NCI-H460 (cell line): ENCODE data around the gene STAT3. TPM values are rescaled to one million over a fixed set of nuclear protein-coding genes. Genes with fewer than 3 reads are reported as not detected.
"Not testable (repeated sequence)": the region's sequence is repeated elsewhere in the genome, so short reads cannot be mapped to it uniquely, and the experiment has no call there.

Source experiments
- DNase-seq: peaks from one replicate; pipeline ENCODE4 v3.0.0-alpha.2; 2016; ENCODE audit warnings: low read depth; ENCODE audit errors: extremely low read depth
- total RNA-seq: library from RNA; depleted of rRNA; stranded (reverse); fragments of >200 nt; shearing (Covaris generic); gene quantifications from 2 replicates; pipeline ENCODE4 v1.2.3, GENCODE V29; 2014

The STAT3 gene
- total RNA-seq, 1 experiment from 2014 or later: 34.6 TPM

- no peak for DNase-seq
These were observed 21.5 kb upstream of the STAT3 start for GRCh38 chr17:42409523-42410318.

GRCh38 chr17:42408061-42408460 is 19.8 kb upstream of the STAT3 start:
- no peak for DNase-seq

- no peak for DNase-seq
These were observed 19.1 kb upstream of the STAT3 start for GRCh38 chr17:42407289-42407836.

GRCh38 chr17:42406615-42407288 is 18.5 kb upstream of the STAT3 start:
- no peak for DNase-seq

GRCh38 chr17:42405963-42406495 is 17.8 kb upstream of the STAT3 start:
- peak; percentile 65 for DNase-seq

- no peak for DNase-seq
These were observed 16.8 kb upstream of the STAT3 start for GRCh38 chr17:42405076-42405475.

- no peak for DNase-seq
These were observed 16.2 kb upstream of the STAT3 start for GRCh38 chr17:42404326-42405055.

GRCh38 chr17:42403150-42403549 is 14.9 kb upstream of the STAT3 start:
- no peak for DNase-seq

- DNase-seq: no peak
These were observed 13.9 kb upstream of the STAT3 start for GRCh38 chr17:42402117-42402516.

GRCh38 chr17:42400844-42401375 is 12.7 kb upstream of the STAT3 start:
- not testable (repeated sequence) for DNase-seq

- DNase-seq: no peak
These were observed 12.0 kb upstream of the STAT3 start for GRCh38 chr17:42399948-42400843.

- no peak for DNase-seq
These were observed 10.9 kb upstream of the STAT3 start for GRCh38 chr17:42399121-42399520.

GRCh38 chr17:42395601-42396000 is 7.4 kb upstream of the STAT3 start:
- not testable (repeated sequence) for DNase-seq

GRCh38 chr17:42394838-42395237 is 6.6 kb upstream of the STAT3 start:
- no peak for DNase-seq

- DNase-seq: no peak
These were observed 4.6 kb upstream of the STAT3 start for GRCh38 chr17:42392692-42393415.

GRCh38 chr17:42391439-42391838 is 3.2 kb upstream of the STAT3 start:
- not testable (repeated sequence) for DNase-seq

GRCh38 chr17:42389899-42390298 is 1.7 kb upstream of the STAT3 start:
- no peak for DNase-seq

GRCh38 chr17:42389135-42389417 is 834 bp upstream of the STAT3 start:
- DNase-seq: no peak
